ENCODE results near the gene SLC13A1. TPM values are rescaled to one million over a fixed set of nuclear protein-coding genes. Genes with fewer than 3 reads are reported as not detected.

Gene SLC13A1
- total and polyA plus RNA-seq, 8 donors, result 0.04 to 0.20 (median 0.09) TPM; not detected in 5

DNA sequence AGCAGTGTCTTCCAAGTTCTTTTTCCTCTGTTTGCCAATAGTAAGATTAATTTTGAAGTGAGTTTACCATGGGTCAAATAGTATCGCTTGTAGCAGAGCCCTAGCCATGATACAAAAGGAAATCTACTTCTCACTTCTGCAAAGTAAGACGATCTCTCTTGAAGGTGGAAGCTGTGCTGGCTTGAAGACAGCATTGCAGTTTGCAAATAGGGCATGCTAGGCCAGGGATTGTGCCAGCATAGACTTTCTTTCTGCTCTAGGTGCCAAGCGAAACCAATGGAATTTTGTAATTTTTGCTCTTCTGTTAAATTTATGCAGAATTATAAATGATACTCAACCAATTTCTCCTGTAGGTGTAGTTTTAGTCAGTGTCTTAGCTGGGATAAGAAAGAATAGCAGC is 74.5 kb downstream of the SLC13A1 start:
- no peaks in the 10 kb centered on the region for H3K9me3 ChIP-seq
- H3K27me3 ChIP-seq, result no peaks in the 10 kb centered on the region
- TF ChIP-seq, protein P1, sequence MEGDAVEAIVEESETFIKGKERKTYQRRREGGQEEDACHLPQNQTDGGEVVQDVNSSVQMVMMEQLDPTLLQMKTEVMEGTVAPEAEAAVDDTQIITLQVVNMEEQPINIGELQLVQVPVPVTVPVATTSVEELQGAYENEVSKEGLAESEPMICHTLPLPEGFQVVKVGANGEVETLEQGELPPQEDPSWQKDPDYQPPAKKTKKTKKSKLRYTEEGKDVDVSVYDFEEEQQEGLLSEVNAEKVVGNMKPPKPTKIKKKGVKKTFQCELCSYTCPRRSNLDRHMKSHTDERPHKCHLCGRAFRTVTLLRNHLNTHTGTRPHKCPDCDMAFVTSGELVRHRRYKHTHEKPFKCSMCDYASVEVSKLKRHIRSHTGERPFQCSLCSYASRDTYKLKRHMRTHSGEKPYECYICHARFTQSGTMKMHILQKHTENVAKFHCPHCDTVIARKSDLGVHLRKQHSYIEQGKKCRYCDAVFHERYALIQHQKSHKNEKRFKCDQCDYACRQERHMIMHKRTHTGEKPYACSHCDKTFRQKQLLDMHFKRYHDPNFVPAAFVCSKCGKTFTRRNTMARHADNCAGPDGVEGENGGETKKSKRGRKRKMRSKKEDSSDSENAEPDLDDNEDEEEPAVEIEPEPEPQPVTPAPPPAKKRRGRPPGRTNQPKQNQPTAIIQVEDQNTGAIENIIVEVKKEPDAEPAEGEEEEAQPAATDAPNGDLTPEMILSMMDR (IDR thresholded peaks at IDR 0.05), result no peak
- intact Hi-C loops (cut with DNase I), result no loop called here
- no peak overlapping the region for H3K27ac ChIP-seq
- ATAC-seq (no peak), DNase-seq (no peak)
- H3K4me1 ChIP-seq, result no peaks in the 10 kb centered on the region
- no peak overlapping the region for H3K4me3 ChIP-seq
- no peaks in the 10 kb centered on the region for H3K36me3 ChIP-seq

DNA sequence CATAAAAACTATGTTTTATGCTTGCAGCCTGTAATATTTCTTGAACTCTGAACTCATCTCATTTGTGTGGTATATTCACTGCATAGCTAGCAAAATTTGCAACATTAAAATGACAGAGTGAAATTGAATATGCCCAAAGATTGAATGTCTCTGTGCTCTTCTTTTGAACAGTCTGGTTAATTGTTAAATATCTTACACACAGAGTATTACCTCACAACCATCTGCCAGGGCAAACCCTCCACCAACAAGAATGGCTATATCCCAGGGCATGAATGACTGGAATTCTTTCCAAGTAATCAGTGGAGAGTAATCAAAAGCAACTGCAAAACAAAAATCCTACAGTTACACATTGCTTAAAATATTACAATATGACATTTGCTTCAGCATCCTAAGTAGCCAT is 76.9 kb downstream of the SLC13A1 start:
- ATAC-seq (no peak), DNase-seq (no peak)
- Histone ChIP-seq H3K36me3 (no peaks in the 10 kb centered on the region), H3K4me1 (no peaks in the 10 kb centered on the region), H3K27ac (no peak overlapping the region), H3K9me3 (no peaks in the 10 kb centered on the region), H3K27me3 (no peaks in the 10 kb centered on the region), H3K4me3 (no peak overlapping the region)
- TF ChIP-seq, protein P1 (IDR thresholded peaks at IDR 0.05), result no peak
- intact Hi-C loops (cut with DNase I), result no loop called here

DNA sequence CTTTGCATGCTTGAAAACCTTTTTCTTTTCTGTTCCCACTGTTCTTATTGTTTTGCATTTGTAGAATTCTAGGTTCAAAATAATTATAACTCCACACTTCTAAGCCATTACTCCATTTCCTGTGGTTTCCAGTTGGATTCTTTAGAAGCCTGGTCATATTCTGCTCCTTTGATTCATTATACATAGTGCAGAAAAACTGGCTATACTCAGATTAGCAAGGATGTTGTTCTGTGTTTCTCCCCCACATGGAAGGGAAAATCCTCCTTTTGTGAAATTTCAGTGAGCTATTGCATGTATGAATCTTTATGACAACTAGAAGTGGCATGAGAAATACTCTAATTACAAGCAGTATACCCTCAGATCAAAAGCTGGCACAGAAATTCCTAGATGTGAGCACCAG is 79.5 kb downstream of the SLC13A1 start:
- Histone ChIP-seq H3K4me3 (no peak overlapping the region), H3K36me3 (no peaks in the 10 kb centered on the region), H3K4me1 (no peaks in the 10 kb centered on the region), H3K9me3 (no peaks in the 10 kb centered on the region), H3K27ac (no peak overlapping the region), H3K27me3 (no peaks in the 10 kb centered on the region)
- intact Hi-C loops (cut with DNase I), result no loop called here
- no peak for ATAC-seq
- TF ChIP-seq, protein P1 (IDR thresholded peaks at IDR 0.05), result no peak
- DNase-seq, result no peak

DNA sequence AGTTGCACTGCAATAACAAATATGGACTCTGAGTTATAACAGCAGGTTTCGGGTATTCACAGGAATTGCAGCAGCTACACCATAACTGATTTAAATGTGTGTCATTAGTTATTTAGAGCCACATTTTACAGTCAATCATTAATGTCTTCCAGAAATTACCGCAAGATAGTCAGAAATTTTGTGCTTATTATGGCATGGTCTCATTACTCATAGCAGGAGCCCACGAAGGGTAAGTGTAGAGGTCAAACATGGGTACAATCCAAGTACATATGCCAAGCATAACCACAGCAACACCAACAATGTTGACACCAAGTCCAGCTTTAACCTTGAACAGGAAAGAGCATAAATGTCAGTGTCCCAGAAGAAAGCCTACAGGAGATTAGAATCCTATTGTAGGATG is 84.4 kb downstream of the SLC13A1 start:
- Histone ChIP-seq H3K27me3 (no peaks in the 10 kb centered on the region), H3K36me3 (no peaks in the 10 kb centered on the region), H3K4me3 (no peak overlapping the region), H3K9me3 (no peaks in the 10 kb centered on the region), H3K4me1 (no peaks in the 10 kb centered on the region), H3K27ac (no peak overlapping the region)
- no peak for DNase-seq
- intact Hi-C loops (cut with DNase I), result no loop called here
- TF ChIP-seq, protein P1 (IDR thresholded peaks at IDR 0.05), result no peak
- no peak for ATAC-seq

DNA sequence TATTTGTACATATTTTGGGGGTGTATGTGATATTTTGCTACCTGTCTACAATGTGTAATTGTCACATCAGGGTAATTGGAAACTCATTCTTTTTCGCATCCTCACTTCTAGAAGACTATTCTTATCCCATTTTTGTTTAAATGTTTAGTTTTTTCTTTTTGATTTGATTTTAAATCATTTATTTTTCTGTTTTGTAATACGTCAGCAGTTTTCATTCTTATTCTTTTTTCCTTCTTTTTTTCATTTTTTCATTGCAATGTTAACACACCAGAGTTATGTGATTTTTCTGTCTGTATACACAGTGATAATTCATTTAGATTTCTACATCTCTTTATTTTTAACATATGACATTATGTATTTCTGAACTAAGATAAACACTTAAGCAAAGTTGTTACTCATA is 85.5 kb downstream of the SLC13A1 start:
- Histone ChIP-seq H3K36me3 (no peaks in the 10 kb centered on the region), H3K27ac (no peak overlapping the region), H3K4me3 (no peak overlapping the region), H3K27me3 (no peaks in the 10 kb centered on the region), H3K4me1 (no peaks in the 10 kb centered on the region), H3K9me3 (peaks cover 0 to 3% of the 10 kb centered on the region in 2 donors)
- DNase-seq (no peak), ATAC-seq (no peak)
- TF ChIP-seq, protein P1 (IDR thresholded peaks at IDR 0.05), result no peak
- intact Hi-C loops (cut with DNase I), result no loop called here

Data from left lung (tissue), 10 donors.